ENCODE results near the gene FRMPD1.

The FRMPD1 gene

DNA sequence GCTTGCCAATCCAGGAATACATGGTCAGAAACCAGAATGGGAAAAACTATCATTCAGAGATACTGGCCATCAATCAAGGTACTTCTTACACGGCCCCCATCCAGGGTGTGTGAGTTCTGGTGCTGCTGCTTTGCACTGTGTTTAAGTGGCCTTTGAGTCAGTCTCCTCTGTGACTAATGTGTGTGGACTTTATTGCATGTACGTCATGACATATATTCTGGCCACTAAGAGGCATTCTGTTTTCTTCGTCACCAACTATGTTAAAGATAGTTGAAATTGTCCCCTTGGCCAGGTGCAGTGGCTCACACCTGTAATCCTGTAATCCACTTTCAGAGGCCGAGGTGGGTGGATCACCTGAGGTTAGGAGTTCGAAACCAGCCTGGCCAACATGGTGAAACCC lies 125.6 kb downstream of the FRMPD1 start:
- DNase-seq (ENCODE audit: low spot score): no peak

DNA sequence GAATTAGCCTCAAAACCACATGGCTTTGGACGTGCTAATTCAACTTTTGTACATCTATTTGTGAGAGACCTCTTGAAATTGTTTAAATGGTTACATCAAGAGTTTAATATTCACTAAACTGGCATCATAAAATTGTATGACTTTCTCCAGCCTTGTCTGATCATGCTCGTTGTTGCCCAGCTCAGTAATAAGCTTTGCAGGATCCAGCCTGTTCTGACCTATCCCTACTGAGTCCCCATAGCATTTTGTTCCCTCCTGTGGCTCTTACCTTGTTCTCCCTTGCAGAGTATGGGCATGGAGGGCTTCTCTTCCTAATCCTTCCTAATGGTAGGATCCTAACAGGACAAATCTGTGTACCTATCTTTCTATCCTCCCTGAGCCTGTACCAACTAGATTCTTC lies 127.8 kb downstream of the FRMPD1 start:
- no peak for DNase-seq (ENCODE audit: low spot score)

DNA sequence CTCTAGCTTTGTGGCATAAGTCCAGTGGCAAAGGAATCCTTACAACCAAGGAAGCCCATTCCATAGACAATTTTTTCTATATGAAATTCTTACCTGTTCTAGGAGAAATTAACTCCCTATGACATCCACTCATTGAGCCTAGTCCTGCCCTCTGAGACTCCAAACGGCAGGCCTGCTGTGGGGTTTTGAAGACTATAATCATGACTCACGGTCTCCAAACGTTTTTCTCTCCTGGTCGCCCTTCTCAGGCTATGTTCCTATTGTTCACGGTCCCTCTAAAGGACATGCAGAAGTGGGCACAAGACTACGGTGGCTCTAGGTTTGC lies 133.5 kb downstream of the FRMPD1 start:
- no peak for DNase-seq (ENCODE audit: low spot score)

DNA sequence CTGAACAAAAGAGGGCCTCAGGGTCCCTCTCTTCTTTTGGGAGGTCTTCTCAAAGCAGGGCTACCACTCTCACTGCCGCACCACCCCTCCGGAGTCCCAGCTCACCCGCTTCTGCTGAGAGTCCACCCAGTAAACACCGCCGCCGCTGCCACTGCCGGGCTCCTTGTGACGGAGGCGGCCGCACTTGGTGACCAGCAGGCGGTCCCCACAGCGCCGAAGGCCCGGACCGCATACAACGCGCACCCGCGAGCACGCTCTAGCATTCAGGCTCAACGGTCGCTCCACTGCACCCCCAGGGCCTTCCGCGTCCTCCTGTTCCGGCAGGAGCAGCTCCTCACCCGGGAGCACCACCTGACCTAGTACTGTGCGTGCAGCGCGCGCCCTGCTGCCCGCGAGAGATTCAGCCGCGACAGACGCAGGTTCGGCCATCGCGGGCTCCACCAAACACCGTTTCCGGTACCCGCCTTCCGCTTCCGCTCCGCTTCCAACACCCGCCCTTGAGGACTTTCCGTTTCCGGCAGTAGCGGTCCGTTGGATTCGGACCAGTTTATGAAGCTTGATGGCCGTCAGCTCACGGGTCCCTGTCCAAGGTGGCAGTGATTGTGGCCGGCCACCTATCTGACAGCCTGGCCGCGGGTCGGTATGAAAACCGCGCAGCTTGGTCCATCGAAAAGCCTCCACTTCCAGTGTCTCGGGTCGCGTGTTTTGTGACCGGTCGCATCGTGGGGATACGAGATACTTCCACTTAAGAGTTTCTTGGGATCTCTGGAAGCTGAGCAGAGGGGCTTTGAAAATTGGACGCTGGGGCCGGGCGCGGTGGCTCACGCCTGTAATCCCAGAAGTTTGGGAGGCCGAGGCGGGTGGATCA lies 134.1 kb downstream of the FRMPD1 start, which contains the start of gene EXOSC3:
Gene EXOSC3 (minus strand): TSS at position 449 of the 868 bp plus-strand sequence. CDS start 20 bp downstream, at position 429.
- DNase-seq (ENCODE audit: low spot score): peak; percentile 98

DNA sequence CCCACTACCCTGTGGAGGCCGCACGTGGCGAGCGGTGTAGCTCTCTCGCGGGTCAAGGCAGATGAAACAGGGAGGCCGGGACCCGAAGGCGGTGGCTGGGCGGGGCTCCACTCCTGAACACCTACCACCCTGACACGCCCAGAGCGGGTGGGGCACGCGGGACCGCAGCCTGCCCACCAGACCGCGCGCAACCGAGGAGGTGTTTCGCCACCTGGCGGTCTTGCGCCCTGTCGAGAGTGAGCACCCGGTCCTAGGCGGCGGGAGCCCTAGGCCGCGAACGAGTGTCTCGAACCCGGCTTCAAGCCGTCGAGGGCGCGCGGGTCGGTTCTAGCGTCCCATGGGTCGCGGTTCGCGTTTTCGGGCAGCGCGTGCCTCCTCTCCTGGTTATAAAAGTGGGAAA lies 136.3 kb downstream of the FRMPD1 start:
- DNase-seq (ENCODE audit: low spot score): no peak

DNA sequence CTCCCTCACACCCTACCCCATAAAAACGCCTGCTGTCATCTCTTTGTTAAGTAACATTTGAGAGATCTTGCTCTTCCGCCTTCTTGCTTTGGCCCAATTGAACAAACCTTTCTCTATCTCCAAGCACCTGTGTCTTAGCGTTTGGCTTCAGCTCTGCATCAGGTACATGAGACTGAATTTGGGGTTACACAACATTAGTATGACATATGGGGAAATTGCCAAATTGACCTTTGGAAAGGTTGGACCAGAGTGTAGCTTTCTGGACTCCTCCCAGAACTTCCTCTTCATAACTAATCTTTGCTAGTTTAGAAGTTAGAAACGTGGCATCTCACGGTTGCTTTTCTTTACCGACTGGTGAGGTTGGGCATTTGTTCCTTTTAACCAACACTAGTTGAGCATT lies 137.6 kb downstream of the FRMPD1 start:
- DNase-seq (ENCODE audit: low spot score): no peak

DNA sequence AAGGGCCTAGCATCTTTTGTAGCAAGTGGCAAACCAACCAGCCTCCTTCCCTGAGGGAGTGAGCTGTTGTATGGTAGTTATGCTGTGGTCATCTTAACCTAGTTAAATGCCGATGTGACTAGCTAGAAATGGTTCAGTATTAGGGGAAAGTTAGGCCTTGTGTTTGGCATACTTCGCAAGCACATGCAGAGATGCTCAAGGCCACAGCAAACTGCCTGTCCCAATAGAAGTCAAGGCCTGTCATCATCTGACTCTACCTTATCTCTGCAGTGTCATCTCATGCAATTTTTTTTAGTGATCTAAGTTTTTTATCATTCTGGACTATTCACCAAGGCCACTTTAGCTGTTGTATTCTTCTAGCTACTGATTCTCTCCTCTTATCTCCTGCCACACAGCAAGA lies 139.3 kb downstream of the FRMPD1 start:
- no peak for DNase-seq (ENCODE audit: low spot score)

DNA sequence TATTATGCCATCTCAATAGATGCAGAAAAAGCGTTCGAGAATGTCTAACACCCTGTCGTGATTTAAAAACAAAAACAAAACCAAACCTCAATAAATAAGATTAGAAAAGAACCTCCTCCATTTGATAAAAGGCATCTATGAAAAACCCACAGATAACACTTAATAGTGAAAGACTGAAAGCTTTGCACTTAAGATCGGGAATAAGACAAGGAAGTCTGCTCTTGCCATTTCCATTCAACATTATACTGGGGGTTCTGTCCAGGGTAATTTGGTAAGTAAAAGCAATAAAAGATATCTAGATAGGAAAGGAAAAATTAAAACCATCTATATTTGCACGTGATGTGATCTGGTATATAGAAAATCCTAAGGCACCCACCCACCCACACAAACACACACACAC lies 141.4 kb downstream of the FRMPD1 start:
- DNase-seq (ENCODE audit: low spot score): no peak

DNA sequence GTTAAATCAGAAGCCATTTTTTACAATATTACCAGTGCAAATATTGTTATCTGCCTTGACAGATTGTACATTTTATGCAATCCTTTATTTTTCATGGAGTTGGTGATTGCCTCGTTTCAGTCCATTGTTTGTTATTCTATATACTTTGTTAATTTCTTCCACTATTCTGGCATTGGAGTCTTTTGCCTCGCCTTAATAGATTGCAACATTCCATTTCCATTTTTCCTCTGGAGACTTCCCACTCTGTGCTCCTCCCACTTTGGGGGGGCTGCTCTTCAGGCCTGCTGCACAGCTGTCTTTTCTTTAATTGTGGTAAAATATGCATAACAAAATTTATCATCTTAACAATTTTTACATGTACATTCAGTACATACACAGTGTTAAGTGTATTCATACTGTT lies 145.5 kb downstream of the FRMPD1 start:
- no peak for DNase-seq (ENCODE audit: low spot score)
